ENCODE results near the gene FLNB.

- TF ChIP-seq POLR2AphosphoS5 (IDR thresholded peaks at IDR 0.05; ENCODE audit: low read depth, low read length) (no peak), SIN3A (IDR thresholded peaks at IDR 0.05; ENCODE audit: borderline replicate concordance, insufficient read depth, low read length) (no peak), TAF1 (IDR thresholded peaks at IDR 0.05; ENCODE audit: borderline replicate concordance, insufficient read depth, low read length) (no peak)
Observed at GRCh38 chr3:58098531-58098930, 90.3 kb downstream of the FLNB start.

Data from PFSK-1 (cell line).